Activated naive CD8-positive, alpha-beta T cell treated with anti-CD3 and anti-CD28 coated beads, Interleukin-2, amount 10 ng/mL, durations not matched to agents 7 days and 5 days (primary cell): ENCODE results near the gene GNPDA1. TPM values are rescaled to one million over a fixed set of nuclear protein-coding genes. Genes with fewer than 3 reads are reported as not detected.

Experiments used
- ATAC-seq: fragments of 150-1000 bp; cut with Tn5 transposase; one replicate; pipeline ENCODE4 v1.10.0; 2021; ENCODE audit warnings: low read depth, moderate library complexity
- POLR2A ChIA-PET: fragments of 350-600 bp; sonication (Branson Sonifier 250); formaldehyde crosslinking; loops from one replicate; lab custom pipeline; 2021; ENCODE audit warnings: antibody characterized with exemption; lab: Charles Lee
- DNase-seq: peaks from one replicate; pipeline ENCODE4 v3.0.0; 2021
- H3K27ac Mint-ChIP-seq: one replicate; pipeline ENCODE4 v1.8.0; 2022; ENCODE audit warnings: mild to moderate bottlenecking, mixed read lengths
- H3K27me3 Mint-ChIP-seq: one replicate; pipeline ENCODE4 v1.8.0; 2022; ENCODE audit warnings: mild to moderate bottlenecking, moderate library complexity, mixed read lengths
- H3K36me3 Mint-ChIP-seq: one replicate; pipeline ENCODE4 v1.8.0; 2021; ENCODE audit warnings: mild to moderate bottlenecking, mixed read lengths
- H3K4me1 Mint-ChIP-seq: one replicate; pipeline ENCODE4 v1.8.0; 2021; ENCODE audit warnings: mixed read lengths
- H3K4me3 Mint-ChIP-seq: one replicate; pipeline ENCODE4 v1.8.0; 2022; ENCODE audit warnings: mild to moderate bottlenecking, moderate library complexity, mixed read lengths
- H3K9me3 Mint-ChIP-seq: one replicate; pipeline ENCODE4 v1.8.0; 2021; ENCODE audit warnings: mixed read lengths
- total RNA-seq, 2 experiments: library from RNA; stranded (reverse); gene quantifications; one replicate each; pipeline ENCODE4 v1.2.3, GENCODE V29; 2021

The GNPDA1 gene
- total RNA-seq, 2 experiments from 2014 or later = 38.2 to 40.5 TPM

DNA sequence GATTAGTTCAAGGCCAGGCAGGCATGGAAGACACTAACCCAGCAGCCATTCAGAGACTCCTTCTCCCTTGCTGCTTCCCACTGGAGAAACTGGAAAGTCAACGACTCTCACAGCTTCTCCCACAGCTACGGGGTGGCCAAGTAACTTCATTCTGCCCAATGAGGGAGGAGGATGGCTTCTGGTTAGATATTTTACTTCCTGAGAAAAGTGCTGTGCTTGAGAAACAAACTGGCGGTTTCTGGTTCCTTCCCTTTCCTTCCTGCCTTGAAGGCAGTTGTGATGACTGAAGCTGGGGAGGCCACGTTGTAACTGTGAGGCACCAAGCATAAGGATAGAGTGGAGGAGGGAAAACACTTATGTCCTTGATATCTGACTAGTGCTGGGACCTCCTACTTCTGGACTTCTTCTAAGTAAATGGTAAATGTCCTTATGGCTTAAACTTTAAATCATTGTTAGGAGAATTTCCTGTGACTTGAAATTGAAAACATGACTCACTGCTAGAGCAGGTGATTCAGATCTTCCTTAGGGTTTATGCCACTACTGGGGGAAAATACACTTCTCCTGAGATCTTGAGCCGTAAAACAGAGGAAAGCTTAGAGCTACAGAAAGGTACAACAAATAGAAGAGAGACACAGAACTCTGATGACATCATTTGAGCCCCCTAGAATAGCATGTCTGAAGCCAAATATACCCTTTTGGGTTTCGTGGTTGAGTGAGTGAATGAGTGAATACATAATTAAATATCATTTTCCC, 3.1 kb upstream of the GNPDA1 start:
- Mint-ChIP-seq H3K27me3 (no peaks in the 10 kb centered on the region), H3K36me3 (peaks cover 6% of the 10 kb centered on the region), H3K4me3 (peak overlapping the region; percentile 68), H3K27ac (peak overlapping the region; percentile 94), H3K4me1 (peaks cover 64% of the 10 kb centered on the region), H3K9me3 (peaks cover 5% of the 10 kb centered on the region)
- ATAC-seq (peak; percentile 37), DNase-seq (peak; percentile 51)
- POLR2A ChIA-PET = interaction anchor here (0.7 to 6.6 kb wide), 13 partner anchors 9 to 129 kb away, joined by 3 to 63 read pairs (median 6); partner anchors contain the start of genes NDFIP1 and RNF14

DNA sequence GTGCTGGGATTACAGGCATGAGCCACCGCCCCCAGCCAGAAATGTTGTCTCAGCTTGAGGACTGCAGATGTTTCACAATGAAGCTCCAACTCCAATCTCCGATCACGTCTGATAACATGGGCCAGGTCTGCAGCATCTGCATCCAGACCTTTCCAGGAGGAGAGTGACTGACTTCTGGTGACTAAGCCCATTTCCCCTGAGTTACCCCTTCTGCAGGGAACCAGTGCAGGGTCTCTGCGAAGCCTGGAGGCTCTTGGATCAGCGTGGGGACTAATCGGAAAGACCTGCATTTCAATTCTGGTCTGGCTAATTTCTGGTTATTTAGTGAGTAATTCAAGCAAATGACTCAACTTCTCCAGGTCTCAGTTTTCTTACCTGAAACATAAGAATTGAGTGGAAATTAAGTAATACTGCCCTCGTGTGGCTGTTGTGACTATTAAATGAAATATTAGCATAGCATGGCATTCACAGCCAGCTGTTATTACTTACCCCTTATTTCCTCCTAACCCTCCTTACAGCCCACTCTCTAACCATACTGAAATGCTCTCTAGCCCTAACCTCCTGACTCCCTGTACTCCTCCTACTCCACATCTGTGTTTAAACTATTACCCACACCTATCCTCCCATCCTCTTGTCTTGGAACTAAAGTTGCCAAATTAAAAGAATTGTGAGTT, 2.2 kb upstream of the GNPDA1 start:
- POLR2A ChIA-PET = interaction anchor here (0.7 to 6.6 kb wide), 9 partner anchors 8 to 129 kb away, joined by 3 to 63 read pairs (median 5); partner anchors contain the start of genes NDFIP1 and RNF14
- H3K4me3 Mint-ChIP-seq = peak overlapping the region; percentile 68
- H3K36me3 Mint-ChIP-seq = peaks cover 2% of the 10 kb centered on the region

DNA sequence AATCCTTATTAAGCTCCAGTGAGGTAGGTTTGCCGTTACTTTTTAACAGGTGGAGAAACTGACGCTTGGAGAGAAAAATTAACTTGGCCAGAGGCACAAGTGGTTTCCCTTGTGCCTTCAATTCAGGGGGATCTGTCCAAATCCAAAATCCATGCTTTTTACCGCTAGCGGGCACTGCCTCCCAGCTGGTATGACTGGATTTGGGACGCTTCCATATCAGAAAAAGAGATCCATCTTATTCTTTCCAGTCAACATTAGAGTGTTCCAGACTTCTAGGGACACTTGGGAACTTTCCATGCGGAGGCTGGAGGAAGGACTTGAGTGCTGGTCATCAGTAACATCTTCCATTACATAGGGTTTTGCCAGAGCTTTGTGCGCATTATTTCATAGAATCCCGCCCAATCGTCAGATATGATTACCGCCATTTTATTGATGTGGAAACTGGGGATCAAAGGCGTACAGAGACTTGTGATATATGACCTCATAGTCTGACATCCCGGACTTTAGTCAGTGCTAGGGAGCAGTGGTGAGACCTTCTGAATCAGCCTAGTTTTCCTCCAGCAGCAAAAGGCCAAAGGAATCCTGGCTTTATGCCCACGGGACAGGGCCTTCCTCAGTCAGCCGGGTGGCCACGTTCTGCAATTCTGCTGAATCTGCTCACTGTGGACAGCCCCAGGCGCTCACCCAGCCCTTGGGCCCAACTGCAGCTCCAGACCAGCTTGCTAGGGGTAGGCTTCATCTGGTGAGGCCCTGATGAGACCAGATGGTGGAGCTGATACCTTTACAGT, 1.1 kb upstream of the GNPDA1 start:
- Mint-ChIP-seq H3K4me1 (peaks cover 74% of the 10 kb centered on the region), H3K9me3 (no peaks in the 10 kb centered on the region), H3K4me3 (peak overlapping the region; percentile 89), H3K27ac (peak overlapping the region; percentile 94), H3K36me3 (peaks cover 8% of the 10 kb centered on the region), H3K27me3 (no peaks in the 10 kb centered on the region)
- DNase-seq = no peak
- ATAC-seq = no peak
- POLR2A ChIA-PET = interaction anchor here (0.9 to 6.6 kb wide), 5 partner anchors 20 to 130 kb away, joined by 3 to 63 read pairs (median 3); partner anchors contain the start of genes NDFIP1 and RNF14

More for the DNA sequence above, 2.2 kb upstream of the GNPDA1 start:
- ATAC-seq (peak; percentile 31), DNase-seq (peak; percentile 42)
- Mint-ChIP-seq H3K4me1 (peaks cover 68% of the 10 kb centered on the region), H3K9me3 (peaks cover under 1% of the 10 kb centered on the region), H3K27me3 (no peaks in the 10 kb centered on the region), H3K27ac (peak overlapping the region; percentile 94)

DNA sequence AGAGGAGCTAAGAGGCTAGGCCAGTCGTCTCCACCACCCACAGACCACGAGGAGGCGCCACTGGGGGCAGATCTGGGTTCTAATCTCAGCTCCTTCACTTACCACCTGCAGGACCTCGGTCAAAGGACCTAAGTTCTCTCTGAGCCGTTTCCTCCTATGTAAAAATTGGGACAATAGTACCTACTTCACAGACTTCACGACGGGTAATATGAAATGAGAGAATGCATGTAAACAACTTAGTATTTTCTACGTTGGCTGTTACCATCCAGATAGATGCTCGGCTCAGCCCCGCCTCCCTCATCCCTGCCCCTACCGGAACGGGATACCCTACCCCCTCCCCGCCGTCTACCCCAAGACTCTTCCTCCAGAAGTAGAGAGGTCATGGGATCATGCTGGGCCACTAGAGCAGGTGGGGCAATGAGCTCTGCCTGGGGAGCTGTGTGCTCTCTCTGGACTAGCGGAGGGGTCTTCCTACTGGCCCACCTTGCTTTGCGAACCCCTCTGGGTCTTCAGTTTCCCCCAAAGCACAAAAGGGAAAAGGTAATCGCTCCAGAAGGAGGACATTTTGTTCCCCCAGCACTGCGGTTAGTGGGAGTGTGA, 541 bp downstream of the GNPDA1 start:
- Mint-ChIP-seq H3K4me1 (peaks cover 72% of the 10 kb centered on the region), H3K27me3 (no peaks in the 10 kb centered on the region), H3K27ac (peak overlapping the region; percentile 76), H3K4me3 (peak overlapping the region; percentile 84), H3K9me3 (no peaks in the 10 kb centered on the region), H3K36me3 (peaks cover 18% of the 10 kb centered on the region)
- ATAC-seq (no peak), DNase-seq (peak; percentile 64)
- POLR2A ChIA-PET = interaction anchor here (1.0 to 6.6 kb wide), 8 partner anchors 11 to 117 kb away, joined by 3 to 63 read pairs (median 8); partner anchors contain the start of genes NDFIP1 and RNF14

DNA sequence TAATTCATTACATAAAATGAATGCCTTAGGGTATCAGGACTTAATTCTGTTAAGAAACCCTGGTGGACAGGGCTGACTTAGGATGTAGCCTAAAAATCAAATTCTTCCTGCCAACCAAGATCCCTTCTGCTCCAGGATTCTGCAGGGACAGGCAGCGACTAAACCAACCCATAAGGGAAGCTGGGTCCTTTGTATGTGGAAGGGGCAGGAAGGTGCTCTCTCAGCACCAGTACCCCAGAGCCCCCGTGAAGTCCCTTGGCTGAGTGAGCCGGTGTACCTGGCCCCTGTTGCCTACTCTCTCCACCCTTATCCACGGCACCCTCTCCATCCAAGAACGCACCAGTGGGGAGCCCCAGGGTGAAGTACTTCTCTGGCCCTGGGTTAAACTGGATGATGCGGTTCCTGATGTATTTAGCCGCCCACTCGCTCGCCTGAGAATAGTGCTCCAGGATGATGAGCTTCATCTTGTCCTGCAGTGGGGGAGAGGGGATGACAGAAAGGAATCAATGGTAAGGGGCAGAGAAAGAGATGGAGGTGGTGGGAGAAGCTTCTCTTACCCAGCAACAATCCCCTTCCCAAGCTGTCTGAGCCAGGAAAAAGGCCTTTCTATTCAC, 1.1 kb downstream of the GNPDA1 start:
- H3K27ac Mint-ChIP-seq = peak overlapping the region; percentile 76
- H3K27me3 Mint-ChIP-seq = no peaks in the 10 kb centered on the region
- no peaks in the 10 kb centered on the region for H3K9me3 Mint-ChIP-seq
- ATAC-seq (no peak), DNase-seq (no peak)
- peaks cover 20% of the 10 kb centered on the region for H3K36me3 Mint-ChIP-seq
- POLR2A ChIA-PET = interaction anchor here (1.0 to 6.6 kb wide), 7 partner anchors 10 to 117 kb away, joined by 3 to 63 read pairs (median 7); partner anchors contain the start of gene NDFIP1
- peak overlapping the region; percentile 84 for H3K4me3 Mint-ChIP-seq
- peaks cover 74% of the 10 kb centered on the region for H3K4me1 Mint-ChIP-seq

DNA sequence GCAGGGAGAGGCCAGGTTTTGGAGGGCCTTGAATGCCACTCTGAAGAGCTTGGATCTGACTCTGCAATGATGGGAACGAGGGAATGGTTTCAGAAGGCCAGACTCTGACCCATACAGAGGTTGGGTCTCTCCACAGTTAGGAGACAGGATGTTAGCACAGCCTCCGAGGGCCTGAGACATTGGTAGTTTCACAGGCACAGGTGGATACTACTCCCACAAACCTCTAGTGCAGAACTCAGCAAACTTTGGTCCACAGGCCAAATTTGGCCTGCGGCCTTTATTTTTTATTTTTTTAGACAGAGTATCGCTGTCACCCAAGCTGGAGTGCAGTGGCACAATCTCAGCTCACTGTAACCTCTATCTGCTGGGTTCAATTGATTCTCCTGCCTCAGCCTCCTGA, 2.9 kb downstream of the GNPDA1 start:
- Mint-ChIP-seq H3K4me1 (peaks cover 72% of the 10 kb centered on the region), H3K36me3 (peaks cover 32% of the 10 kb centered on the region), H3K27ac (peak overlapping the region; percentile 65), H3K4me3 (no peak overlapping the region), H3K27me3 (no peaks in the 10 kb centered on the region), H3K9me3 (no peaks in the 10 kb centered on the region)
- ATAC-seq (no peak), DNase-seq (no peak)
- POLR2A ChIA-PET = interaction anchor here (0.6 to 1.5 kb wide), 2 partner anchors 41 to 288 kb away, joined by 3 to 6 read pairs; partner anchors contain the start of gene RNF14

DNA sequence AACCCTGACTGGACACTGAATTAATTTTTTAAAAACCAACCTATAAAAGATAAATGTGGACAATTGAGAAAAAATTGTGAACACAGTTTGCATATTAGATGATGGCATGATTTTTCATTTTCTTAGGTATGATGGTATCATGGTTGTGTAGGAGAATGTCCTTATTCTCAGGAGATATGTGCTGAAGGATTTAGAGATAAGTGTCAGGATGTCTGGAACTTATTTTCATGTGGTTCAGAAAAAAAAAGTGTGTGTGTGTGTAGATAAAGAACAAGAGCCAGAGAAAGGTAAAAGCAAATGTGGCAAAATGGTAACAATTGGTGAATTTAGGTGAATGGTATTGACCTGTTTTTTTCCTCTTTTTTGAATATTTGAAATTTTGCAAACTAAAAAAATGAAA, 4.0 kb downstream of the GNPDA1 start:
- peaks cover 76% of the 10 kb centered on the region for H3K4me1 Mint-ChIP-seq

DNA sequence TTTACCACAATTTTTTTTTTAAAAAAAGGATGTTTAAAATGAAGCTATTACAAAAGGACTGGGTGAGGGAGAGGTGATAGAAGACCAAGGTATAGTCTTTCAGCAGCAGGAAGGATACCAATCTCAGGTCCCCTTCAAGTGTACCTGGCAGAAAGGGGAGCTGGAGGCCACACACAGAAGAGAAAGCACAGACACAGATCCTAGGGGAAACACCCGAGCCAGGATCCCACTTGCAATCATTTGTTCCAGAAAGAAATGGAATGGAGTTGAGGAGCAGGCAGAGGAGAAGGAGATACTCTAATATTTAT, 5.6 kb downstream of the GNPDA1 start:
- Mint-ChIP-seq H3K27ac (peak overlapping the region; percentile 96), H3K27me3 (no peaks in the 10 kb centered on the region), H3K9me3 (no peaks in the 10 kb centered on the region), H3K36me3 (peaks cover 50% of the 10 kb centered on the region), H3K4me1 (peaks cover 68% of the 10 kb centered on the region), H3K4me3 (peak overlapping the region; percentile 78)
- no peak for DNase-seq
- ATAC-seq = no peak
- POLR2A ChIA-PET = interaction anchor here (0.5 to 2.3 kb wide), 11 partner anchors 8 to 324 kb away, joined by 3 to 14 read pairs (median 3); partner anchors contain the start of genes NDFIP1 and RNF14

More for the DNA sequence above, 4.0 kb downstream of the GNPDA1 start:
- Mint-ChIP-seq H3K27me3 (no peaks in the 10 kb centered on the region), H3K27ac (no peak overlapping the region), H3K9me3 (no peaks in the 10 kb centered on the region), H3K4me3 (no peak overlapping the region), H3K36me3 (peaks cover 39% of the 10 kb centered on the region)
- ATAC-seq (no peak), DNase-seq (no peak)
- POLR2A ChIA-PET = no interaction called here

DNA sequence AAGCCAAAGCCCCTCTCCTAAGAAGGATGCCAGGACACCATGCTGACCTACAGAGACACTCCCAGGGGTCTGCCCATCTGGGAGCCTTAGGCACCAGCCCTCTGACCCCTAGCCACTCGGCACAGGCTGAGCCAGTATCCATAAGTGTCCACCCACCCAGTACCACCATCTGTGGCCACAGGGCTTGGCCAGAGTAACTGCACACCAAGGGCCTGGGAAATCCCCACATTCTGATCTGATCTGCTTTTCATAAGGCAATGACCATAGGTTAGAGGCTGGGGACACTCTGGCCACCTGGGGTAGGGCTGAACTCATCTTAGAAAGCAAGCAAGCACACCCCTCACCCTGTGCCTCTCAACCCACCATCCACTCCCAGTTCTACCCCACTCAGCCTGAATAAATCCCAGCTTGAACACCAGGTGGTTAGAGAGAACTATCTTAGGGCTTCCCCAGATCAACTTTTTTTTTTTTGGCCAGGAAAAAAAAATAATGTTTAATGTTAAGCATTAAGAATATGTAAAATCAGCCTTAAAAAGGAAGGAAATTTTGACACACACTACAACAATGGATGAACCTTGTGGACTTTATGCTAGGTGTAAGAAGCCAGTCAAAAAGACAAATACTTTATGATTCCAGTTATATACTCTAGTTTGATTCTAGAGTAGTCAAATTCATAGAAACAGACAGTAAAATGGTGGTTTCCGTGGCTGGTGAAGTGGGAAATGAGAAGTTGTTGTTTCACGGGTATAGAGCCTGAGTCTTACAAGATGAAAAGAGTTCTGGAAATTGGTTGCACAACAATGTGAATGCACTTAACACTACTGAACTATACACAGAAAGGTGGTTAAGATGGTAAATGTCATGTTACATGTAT, 6.2 kb downstream of the GNPDA1 start:
- peak overlapping the region; percentile 78 for H3K4me3 Mint-ChIP-seq
- POLR2A ChIA-PET = interaction anchor here (0.5 to 2.3 kb wide), 11 partner anchors 8 to 323 kb away, joined by 3 to 14 read pairs (median 4); partner anchors contain the start of genes NDFIP1 and RNF14
- H3K4me1 Mint-ChIP-seq = peaks cover 62% of the 10 kb centered on the region
- peaks cover 52% of the 10 kb centered on the region for H3K36me3 Mint-ChIP-seq
- no peaks in the 10 kb centered on the region for H3K9me3 Mint-ChIP-seq
- ATAC-seq (peak; percentile 91), DNase-seq (no peak)
- no peaks in the 10 kb centered on the region for H3K27me3 Mint-ChIP-seq
- peak overlapping the region; percentile 96 for H3K27ac Mint-ChIP-seq

DNA sequence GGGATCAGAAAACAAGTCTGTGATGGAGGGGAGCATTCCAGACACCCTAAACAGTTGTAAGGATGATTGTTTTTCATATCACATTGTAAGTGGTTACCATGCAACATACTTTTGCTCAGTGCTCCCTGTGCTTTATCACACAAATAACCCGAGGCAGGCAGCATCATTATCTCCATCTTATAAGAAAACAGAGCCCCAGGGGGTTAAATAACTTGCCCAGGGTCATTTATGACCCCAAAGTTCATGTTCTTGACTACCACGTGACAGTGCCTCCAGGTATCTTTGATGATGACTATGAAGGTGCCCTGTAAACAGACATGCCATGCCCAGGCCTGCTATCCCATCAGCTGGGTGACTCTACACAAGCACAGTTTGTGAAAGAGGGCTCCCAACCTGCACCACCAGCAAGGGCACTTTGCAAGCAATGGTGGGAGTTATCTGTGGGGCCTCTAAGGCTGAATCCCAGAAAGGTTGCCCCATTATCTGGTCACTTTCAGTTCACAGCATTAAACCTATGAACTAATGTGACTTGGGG, 9.5 kb downstream of the GNPDA1 start:
- Mint-ChIP-seq H3K4me1 (peaks cover 48% of the 10 kb centered on the region), H3K9me3 (no peaks in the 10 kb centered on the region), H3K27ac (no peak overlapping the region), H3K4me3 (no peak overlapping the region), H3K36me3 (peaks cover 48% of the 10 kb centered on the region), H3K27me3 (no peaks in the 10 kb centered on the region)
- ATAC-seq = no peak
- DNase-seq = no peak
- POLR2A ChIA-PET = no interaction called here
